GM19467 (cell line): ENCODE data around the gene COX17.

Source experiments
- ATAC-seq: cut with Tn5 transposase; IDR thresholded peaks from one replicate; pipeline ENCODE4 v1.9.1; 2021; ENCODE audit warnings: mild to moderate bottlenecking, moderate library complexity; ENCODE audit not compliant: unreplicated experiment

Gene COX17

GRCh38 chr3:119625451-119626153 is 51.6 kb downstream of the COX17 start:
- ATAC-seq, result no peak

GRCh38 chr3:119624002-119624720 is 53.0 kb downstream of the COX17 start:
- ATAC-seq, result no peak

GRCh38 chr3:119620899-119621298 is 56.3 kb downstream of the COX17 start:
- no peak for ATAC-seq
